K562 treated with DMSO at 1 percent for 12 hours (cell line): ENCODE results near the gene CLINT1. TPM values are rescaled to one million over a fixed set of nuclear protein-coding genes. Genes with fewer than 3 reads are reported as not detected.

Experiments
- total RNA-seq: library from RNA; unstranded; fragments of 300-600 nt; gene quantifications from 2 replicates; pipeline ENCODE4 v1.2.3, GENCODE V29; 2022; ENCODE audit not compliant: insufficient read depth

The CLINT1 gene
- total RNA-seq: 17.1 and 64.7 TPM in 2 replicates

GRCh38 chr5:157858527-157859226, at the start of gene CLINT1:
TSS of gene CLINT1 (minus strand) at chr5:157859145. CDS start at chr5:157858970, 175 bp downstream.

GRCh38 chr5:157743163-157744050, 115.5 kb downstream of the CLINT1 start, which contains the start of gene LSM11:
TSS of gene LSM11 (plus strand) at chr5:157743712. CDS start at chr5:157743751, 39 bp downstream.

Other genes with a start within 250 kb of the CLINT1 start
- gene SOX30, start 206.7 kb downstream of the CLINT1 start, total RNA-seq: 0.22 TPM in 1 of 2 replicates, not detected in the other
- gene C5orf52, start 187.6 kb downstream of the CLINT1 start, total RNA-seq: not detected in 2 replicates
- gene THG1L, start 127.7 kb downstream of the CLINT1 start, total RNA-seq: 6.9 and 10.9 TPM in 2 replicates
- gene LSM11, start 115.4 kb downstream of the CLINT1 start, total RNA-seq: 2.4 and 6.0 TPM in 2 replicates